Thoracic aorta (tissue), 2 donors: ENCODE results near the gene COA5. TPM values are rescaled to one million over a fixed set of nuclear protein-coding genes. Genes with fewer than 3 reads are reported as not detected.

Experiments
- ATAC-seq: fragments of 150-250 bp; one replicate; pipeline ENCODE4 v1.8.0; 2017; ENCODE audit warnings: low read depth; ENCODE audit not compliant: insufficient number of reproducible peaks, low FRiP score
- DNase-seq: peaks from one replicate; pipeline ENCODE4 v3.0.0-alpha.2; 2020; ENCODE audit warnings: low spot score
- H3K27ac ChIP-seq, 2 donors: fragments of 200-600 bp; sonication (generic); 1 replicate in 1 of 2; 2 replicates in 1 of 2; pipeline ENCODE4 v1.5.1; 2016; ENCODE audit warnings: mild to moderate bottlenecking in 2 of 2, moderate library complexity in 2 of 2
- H3K27me3 ChIP-seq: fragments of 200-600 bp; sonication (generic); replicated peaks from 2 replicates; pipeline ENCODE4 v1.6.0; 2016; ENCODE audit warnings: mild to moderate bottlenecking; ENCODE audit not compliant: insufficient read depth
- H3K36me3 ChIP-seq: fragments of 200-600 bp; sonication (generic); one replicate; pipeline ENCODE4 v1.5.1; 2016
- H3K4me1 ChIP-seq, 2 donors: fragments of 200-600 bp; sonication (generic); 1 replicate in 1 of 2; 2 replicates in 1 of 2; pipeline versions ENCODE4 v1.5.1 to v1.6.0; 2016; ENCODE audit warnings: low read depth in 2 of 2, mild to moderate bottlenecking in 1 of 2; ENCODE audit not compliant: control insufficient read depth in 1 of 2
- H3K4me3 ChIP-seq: fragments of 200-600 bp; sonication (generic); 2 replicates; pipeline ENCODE4 v1.5.1; 2016; ENCODE audit warnings: mild to moderate bottlenecking
- H3K9me3 ChIP-seq: fragments of 200-600 bp; sonication (generic); 2 replicates; pipeline ENCODE4 v1.5.1; 2016
- CTCF ChIP-seq: fragments of 200-600 bp; sonication (generic); IDR thresholded peaks from one replicate; pipeline ENCODE4 v1.5.1; 2019; ENCODE audit warnings: antibody characterized with exemption
- total RNA-seq, 2 donors: library from RNA; depleted of rRNA; stranded (reverse); fragments of >200 nt; gene quantifications; one replicate each; pipeline versions ENCODE4 v1.1.0 to v1.2.3, GENCODE V29; 2016

COA5 gene
- total RNA-seq, 2 donors from 2014 or later: 29.8 to 37.5 TPM

DNA sequence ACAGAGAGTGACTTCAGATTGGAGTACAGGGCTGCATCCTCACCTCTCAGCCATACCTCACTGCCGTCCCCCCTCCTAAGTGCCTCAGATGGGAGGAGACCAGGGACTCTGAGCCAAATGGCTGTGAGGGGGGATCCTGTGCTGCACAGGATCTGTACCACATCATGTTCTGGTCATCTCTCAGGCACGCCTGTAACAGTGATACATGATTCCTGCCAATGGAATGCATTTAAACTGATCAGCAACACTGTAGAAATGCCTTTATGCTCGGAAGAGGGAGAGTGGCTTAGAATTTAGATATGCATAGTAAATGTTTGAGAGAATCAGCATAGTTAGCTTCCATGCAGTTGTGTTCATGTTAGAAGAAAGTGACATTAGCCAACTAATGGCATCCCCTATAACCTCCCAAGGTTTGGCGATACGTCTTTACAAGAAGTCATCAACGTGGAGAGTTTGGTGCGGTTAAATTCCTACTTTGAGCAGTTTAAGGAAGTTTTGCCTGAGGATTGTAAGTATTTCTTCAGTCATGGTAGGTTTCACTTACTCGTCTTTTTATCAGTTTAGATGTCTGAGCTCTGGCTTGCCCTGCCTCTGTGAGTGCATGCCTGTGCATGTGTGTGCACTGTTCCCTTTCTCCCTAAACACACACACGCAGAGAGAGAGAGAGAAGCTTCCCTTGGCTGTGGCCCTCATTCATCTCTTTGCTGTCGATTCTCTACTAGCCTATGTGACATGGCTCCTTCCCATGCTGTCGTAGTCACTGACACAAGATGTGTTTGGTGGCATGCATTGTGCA is 40.0 kb downstream of the COA5 start:
- no peak overlapping the region for H3K27ac ChIP-seq
- no peak overlapping the region for H3K4me3 ChIP-seq
- ATAC-seq: no peak
- H3K36me3 ChIP-seq: peaks cover 21% of the 10 kb centered on the region
- H3K27me3 ChIP-seq: no peaks in the 10 kb centered on the region
- H3K4me1 ChIP-seq: no peaks in the 10 kb centered on the region
- DNase-seq: no peak
- no peaks in the 10 kb centered on the region for H3K9me3 ChIP-seq
- TF ChIP-seq CTCF: no peak

GRCh38 chr2:98565941-98566340 is 42.4 kb downstream of the COA5 start:
- DNase-seq: no peak
- no peaks in the 10 kb centered on the region for H3K9me3 ChIP-seq
- peaks cover 9 to 22% of the 10 kb centered on the region in 2 donors for H3K4me1 ChIP-seq
- no peak for ATAC-seq
- no peaks in the 10 kb centered on the region for H3K27me3 ChIP-seq
- no peak overlapping the region for H3K27ac ChIP-seq
- no peak for TF ChIP-seq CTCF
- H3K4me3 ChIP-seq: no peak overlapping the region
- H3K36me3 ChIP-seq: peaks cover 17% of the 10 kb centered on the region

GRCh38 chr2:98565286-98565860 is 42.9 kb downstream of the COA5 start:
- DNase-seq (no peak), ATAC-seq (no peak)
- Histone ChIP-seq H3K27me3 (no peaks in the 10 kb centered on the region), H3K36me3 (peaks cover 17% of the 10 kb centered on the region), H3K9me3 (no peaks in the 10 kb centered on the region), H3K4me1 (peaks cover 9 to 27% of the 10 kb centered on the region in 2 donors), H3K4me3 (no peak overlapping the region), H3K27ac (no peak overlapping the region)
- TF ChIP-seq CTCF: no peak

DNA sequence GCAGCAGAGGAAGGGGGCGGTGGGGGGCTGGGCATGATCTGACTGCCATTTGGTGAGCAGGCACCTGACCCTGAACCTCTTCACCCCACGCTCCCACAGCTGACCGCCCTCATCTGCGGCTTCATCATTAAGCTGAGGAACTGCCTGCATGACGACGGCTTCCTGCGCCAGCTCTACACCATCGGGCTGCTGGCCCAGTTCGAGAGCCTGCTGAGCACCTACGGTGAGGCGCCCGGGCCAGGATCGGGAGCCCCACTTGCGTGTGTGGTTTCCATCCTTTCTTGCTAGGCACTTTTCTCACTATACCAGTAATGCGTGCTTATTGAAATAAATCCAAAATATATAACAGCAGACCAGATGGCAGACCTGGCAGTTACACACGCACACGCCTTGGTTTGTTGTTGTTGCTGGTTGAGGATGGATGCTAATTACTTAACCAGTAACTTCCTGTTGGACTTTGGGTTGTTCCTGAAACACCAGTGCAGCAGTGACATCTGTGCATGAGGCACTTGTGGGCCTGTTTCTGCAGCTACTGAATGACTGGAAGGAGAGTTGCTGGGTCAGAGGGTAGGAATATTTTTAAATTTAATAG is 43.7 kb downstream of the COA5 start:
- DNase-seq (no peak), ATAC-seq (no peak)
- H3K4me3 ChIP-seq: no peak overlapping the region
- peaks cover 9 to 33% of the 10 kb centered on the region in 2 donors for H3K4me1 ChIP-seq
- H3K27ac ChIP-seq: no peak overlapping the region
- peaks cover 13% of the 10 kb centered on the region for H3K36me3 ChIP-seq
- H3K27me3 ChIP-seq: no peaks in the 10 kb centered on the region
- no peak for TF ChIP-seq CTCF
- H3K9me3 ChIP-seq: no peaks in the 10 kb centered on the region

GRCh38 chr2:98563394-98563793 is 44.9 kb downstream of the COA5 start:
- peaks cover 9 to 33% of the 10 kb centered on the region in 2 donors for H3K4me1 ChIP-seq
- no peak overlapping the region for H3K27ac ChIP-seq
- H3K4me3 ChIP-seq: no peak overlapping the region
- DNase-seq (no peak), ATAC-seq (no peak)
- H3K36me3 ChIP-seq: peaks cover 6% of the 10 kb centered on the region
- no peak for TF ChIP-seq CTCF
- H3K9me3 ChIP-seq: no peaks in the 10 kb centered on the region
- no peaks in the 10 kb centered on the region for H3K27me3 ChIP-seq
